ENCODE results near the gene CHURC1.

DNA sequence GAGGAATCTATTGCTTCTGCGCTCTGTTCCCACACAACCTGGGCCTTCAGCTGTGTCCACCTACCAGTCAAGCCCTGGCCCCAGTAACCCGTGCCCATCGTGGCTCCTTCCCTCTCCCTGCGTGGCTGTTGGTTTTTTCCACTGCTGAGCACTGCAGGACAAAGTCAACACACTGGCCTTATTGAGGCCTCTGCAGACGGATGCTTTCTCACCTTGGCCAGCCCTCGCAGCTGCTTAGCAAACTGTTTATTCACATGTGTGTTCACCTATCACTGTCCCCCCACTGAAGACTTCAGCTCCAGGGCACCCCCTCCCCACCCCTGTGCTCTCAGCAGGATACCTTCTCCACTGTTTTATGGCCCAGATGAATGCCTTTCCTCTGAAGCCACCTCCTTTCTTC, 41.0 kb downstream of the CHURC1 start:
- TF ChIP-seq, protein P1, sequence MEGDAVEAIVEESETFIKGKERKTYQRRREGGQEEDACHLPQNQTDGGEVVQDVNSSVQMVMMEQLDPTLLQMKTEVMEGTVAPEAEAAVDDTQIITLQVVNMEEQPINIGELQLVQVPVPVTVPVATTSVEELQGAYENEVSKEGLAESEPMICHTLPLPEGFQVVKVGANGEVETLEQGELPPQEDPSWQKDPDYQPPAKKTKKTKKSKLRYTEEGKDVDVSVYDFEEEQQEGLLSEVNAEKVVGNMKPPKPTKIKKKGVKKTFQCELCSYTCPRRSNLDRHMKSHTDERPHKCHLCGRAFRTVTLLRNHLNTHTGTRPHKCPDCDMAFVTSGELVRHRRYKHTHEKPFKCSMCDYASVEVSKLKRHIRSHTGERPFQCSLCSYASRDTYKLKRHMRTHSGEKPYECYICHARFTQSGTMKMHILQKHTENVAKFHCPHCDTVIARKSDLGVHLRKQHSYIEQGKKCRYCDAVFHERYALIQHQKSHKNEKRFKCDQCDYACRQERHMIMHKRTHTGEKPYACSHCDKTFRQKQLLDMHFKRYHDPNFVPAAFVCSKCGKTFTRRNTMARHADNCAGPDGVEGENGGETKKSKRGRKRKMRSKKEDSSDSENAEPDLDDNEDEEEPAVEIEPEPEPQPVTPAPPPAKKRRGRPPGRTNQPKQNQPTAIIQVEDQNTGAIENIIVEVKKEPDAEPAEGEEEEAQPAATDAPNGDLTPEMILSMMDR (conservative IDR thresholded peaks at IDR 0.05; ENCODE audit: low read depth in 2 of 2), result no peak
- TF ChIP-seq EZH2 (IDR thresholded peaks at IDR 0.05; ENCODE audit: low read depth, unreplicated experiment), result no peak
- TF ChIP-seq, protein P2, sequence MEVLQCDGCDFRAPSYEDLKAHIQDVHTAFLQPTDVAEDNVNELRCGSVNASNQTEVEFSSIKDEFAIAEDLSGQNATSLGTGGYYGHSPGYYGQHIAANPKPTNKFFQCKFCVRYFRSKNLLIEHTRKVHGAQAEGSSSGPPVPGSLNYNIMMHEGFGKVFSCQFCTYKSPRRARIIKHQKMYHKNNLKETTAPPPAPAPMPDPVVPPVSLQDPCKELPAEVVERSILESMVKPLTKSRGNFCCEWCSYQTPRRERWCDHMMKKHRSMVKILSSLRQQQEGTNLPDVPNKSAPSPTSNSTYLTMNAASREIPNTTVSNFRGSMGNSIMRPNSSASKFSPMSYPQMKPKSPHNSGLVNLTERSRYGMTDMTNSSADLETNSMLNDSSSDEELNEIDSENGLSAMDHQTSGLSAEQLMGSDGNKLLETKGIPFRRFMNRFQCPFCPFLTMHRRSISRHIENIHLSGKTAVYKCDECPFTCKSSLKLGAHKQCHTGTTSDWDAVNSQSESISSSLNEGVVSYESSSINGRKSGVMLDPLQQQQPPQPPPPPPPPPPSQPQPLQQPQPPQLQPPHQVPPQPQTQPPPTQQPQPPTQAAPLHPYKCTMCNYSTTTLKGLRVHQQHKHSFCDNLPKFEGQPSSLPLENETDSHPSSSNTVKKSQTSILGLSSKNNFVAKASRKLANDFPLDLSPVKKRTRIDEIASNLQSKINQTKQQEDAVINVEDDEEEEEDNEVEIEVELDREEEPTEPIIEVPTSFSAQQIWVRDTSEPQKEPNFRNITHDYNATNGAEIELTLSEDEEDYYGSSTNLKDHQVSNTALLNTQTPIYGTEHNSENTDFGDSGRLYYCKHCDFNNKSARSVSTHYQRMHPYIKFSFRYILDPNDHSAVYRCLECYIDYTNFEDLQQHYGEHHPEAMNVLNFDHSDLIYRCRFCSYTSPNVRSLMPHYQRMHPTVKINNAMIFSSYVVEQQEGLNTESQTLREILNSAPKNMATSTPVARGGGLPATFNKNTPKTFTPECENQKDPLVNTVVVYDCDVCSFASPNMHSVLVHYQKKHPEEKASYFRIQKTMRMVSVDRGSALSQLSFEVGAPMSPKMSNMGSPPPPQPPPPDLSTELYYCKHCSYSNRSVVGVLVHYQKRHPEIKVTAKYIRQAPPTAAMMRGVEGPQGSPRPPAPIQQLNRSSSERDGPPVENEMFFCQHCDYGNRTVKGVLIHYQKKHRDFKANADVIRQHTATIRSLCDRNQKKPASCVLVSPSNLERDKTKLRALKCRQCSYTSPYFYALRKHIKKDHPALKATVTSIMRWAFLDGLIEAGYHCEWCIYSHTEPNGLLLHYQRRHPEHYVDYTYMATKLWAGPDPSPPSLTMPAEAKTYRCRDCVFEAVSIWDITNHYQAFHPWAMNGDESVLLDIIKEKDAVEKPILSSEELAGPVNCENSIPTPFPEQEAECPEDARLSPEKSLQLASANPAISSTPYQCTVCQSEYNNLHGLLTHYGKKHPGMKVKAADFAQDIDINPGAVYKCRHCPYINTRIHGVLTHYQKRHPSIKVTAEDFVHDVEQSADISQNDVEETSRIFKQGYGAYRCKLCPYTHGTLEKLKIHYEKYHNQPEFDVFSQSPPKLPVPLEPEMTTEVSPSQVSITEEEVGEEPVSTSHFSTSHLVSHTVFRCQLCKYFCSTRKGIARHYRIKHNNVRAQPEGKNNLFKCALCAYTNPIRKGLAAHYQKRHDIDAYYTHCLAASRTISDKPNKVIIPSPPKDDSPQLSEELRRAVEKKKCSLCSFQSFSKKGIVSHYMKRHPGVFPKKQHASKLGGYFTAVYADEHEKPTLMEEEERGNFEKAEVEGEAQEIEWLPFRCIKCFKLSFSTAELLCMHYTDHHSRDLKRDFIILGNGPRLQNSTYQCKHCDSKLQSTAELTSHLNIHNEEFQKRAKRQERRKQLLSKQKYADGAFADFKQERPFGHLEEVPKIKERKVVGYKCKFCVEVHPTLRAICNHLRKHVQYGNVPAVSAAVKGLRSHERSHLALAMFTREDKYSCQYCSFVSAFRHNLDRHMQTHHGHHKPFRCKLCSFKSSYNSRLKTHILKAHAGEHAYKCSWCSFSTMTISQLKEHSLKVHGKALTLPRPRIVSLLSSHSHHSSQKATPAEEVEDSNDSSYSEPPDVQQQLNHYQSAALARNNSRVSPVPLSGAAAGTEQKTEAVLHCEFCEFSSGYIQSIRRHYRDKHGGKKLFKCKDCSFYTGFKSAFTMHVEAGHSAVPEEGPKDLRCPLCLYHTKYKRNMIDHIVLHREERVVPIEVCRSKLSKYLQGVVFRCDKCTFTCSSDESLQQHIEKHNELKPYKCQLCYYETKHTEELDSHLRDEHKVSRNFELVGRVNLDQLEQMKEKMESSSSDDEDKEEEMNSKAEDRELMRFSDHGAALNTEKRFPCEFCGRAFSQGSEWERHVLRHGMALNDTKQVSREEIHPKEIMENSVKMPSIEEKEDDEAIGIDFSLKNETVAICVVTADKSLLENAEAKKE (CRISPR knock-in tag; IDR thresholded peaks at IDR 0.05), result no peak
- TF ChIP-seq, protein P3, sequence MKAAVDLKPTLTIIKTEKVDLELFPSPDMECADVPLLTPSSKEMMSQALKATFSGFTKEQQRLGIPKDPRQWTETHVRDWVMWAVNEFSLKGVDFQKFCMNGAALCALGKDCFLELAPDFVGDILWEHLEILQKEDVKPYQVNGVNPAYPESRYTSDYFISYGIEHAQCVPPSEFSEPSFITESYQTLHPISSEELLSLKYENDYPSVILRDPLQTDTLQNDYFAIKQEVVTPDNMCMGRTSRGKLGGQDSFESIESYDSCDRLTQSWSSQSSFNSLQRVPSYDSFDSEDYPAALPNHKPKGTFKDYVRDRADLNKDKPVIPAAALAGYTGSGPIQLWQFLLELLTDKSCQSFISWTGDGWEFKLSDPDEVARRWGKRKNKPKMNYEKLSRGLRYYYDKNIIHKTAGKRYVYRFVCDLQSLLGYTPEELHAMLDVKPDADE (IDR thresholded peaks at IDR 0.05), result no peak
- TF ChIP-seq ZNF114 (CRISPR knock-in tag; IDR thresholded peaks at IDR 0.05), result no peak
- TF ChIP-seq, protein P4, sequence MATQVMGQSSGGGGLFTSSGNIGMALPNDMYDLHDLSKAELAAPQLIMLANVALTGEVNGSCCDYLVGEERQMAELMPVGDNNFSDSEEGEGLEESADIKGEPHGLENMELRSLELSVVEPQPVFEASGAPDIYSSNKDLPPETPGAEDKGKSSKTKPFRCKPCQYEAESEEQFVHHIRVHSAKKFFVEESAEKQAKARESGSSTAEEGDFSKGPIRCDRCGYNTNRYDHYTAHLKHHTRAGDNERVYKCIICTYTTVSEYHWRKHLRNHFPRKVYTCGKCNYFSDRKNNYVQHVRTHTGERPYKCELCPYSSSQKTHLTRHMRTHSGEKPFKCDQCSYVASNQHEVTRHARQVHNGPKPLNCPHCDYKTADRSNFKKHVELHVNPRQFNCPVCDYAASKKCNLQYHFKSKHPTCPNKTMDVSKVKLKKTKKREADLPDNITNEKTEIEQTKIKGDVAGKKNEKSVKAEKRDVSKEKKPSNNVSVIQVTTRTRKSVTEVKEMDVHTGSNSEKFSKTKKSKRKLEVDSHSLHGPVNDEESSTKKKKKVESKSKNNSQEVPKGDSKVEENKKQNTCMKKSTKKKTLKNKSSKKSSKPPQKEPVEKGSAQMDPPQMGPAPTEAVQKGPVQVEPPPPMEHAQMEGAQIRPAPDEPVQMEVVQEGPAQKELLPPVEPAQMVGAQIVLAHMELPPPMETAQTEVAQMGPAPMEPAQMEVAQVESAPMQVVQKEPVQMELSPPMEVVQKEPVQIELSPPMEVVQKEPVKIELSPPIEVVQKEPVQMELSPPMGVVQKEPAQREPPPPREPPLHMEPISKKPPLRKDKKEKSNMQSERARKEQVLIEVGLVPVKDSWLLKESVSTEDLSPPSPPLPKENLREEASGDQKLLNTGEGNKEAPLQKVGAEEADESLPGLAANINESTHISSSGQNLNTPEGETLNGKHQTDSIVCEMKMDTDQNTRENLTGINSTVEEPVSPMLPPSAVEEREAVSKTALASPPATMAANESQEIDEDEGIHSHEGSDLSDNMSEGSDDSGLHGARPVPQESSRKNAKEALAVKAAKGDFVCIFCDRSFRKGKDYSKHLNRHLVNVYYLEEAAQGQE (IDR thresholded peaks at IDR 0.05; ENCODE audit: unreplicated experiment), result no peak
- TF ChIP-seq POLR2AphosphoS5 (IDR thresholded peaks at IDR 0.05; ENCODE audit: low read depth), result no peak
- no peak for TF ChIP-seq NANOG (IDR thresholded peaks at IDR 0.05; ENCODE audit: borderline replicate concordance)
